NCI-H82 (cell line): ENCODE data around the gene FUOM.
A peak's percentile ranks its signal among the peaks of the same experiment; 100 is the strongest.

ENCODE experiments used
- DNase-seq: peaks from one replicate; lab custom pipeline; 2025; lab: John Stamatoyannopoulos, UW

The FUOM gene

GRCh38 chr10:133311570-133311969 is 46.2 kb downstream of the FUOM start:
- DNase-seq = no peak

- DNase-seq = no peak
Measured at GRCh38 chr10:133310789-133311188, 47.0 kb downstream of the FUOM start.

GRCh38 chr10:133310399-133310755 is 47.4 kb downstream of the FUOM start:
- DNase-seq = no peak

GRCh38 chr10:133309720-133310398 is 48.0 kb downstream of the FUOM start:
- no peak for DNase-seq

GRCh38 chr10:133309100-133309719 is 48.6 kb downstream of the FUOM start:
- DNase-seq = peak; percentile 82

- peak; percentile 73 for DNase-seq
Measured at GRCh38 chr10:133308421-133309099, 49.3 kb downstream of the FUOM start, which contains the start of the genes TUBGCP2 and ZNF511. TSS of gene TUBGCP2 (minus strand) at chr10:133308872. CDS start at chr10:133302941, 5,931 bp downstream. TSS of gene ZNF511 (plus strand) at chr10:133308914. CDS start at chr10:133308944, 30 bp downstream.

GRCh38 chr10:133307776-133308420 is 49.9 kb downstream of the FUOM start:
- DNase-seq = peak; percentile 75

- no peak for DNase-seq
Measured at GRCh38 chr10:133306941-133307379, 50.9 kb downstream of the FUOM start.

GRCh38 chr10:133306097-133306476 is 51.7 kb downstream of the FUOM start:
- DNase-seq = no peak
